Osteocyte (in vitro differentiated cells): ENCODE results near the gene MYO18B. TPM values are rescaled to one million over a fixed set of nuclear protein-coding genes. Genes with fewer than 3 reads are reported as not detected.

Experiments
- DNase-seq: peaks from one replicate; pipeline ENCODE4 v3.0.0; 2021; ENCODE audit warnings: mixed read lengths; ENCODE audit not compliant: unreplicated experiment; ENCODE audit errors: extremely low spot score
- H3K27ac Mint-ChIP-seq: one replicate; pipeline ENCODE4 v1.8.0; 2021; ENCODE audit warnings: mild to moderate bottlenecking, mixed read lengths; ENCODE audit not compliant: unreplicated experiment
- H3K27me3 Mint-ChIP-seq: one replicate; pipeline ENCODE4 v1.8.0; 2021; ENCODE audit warnings: mixed read lengths; ENCODE audit not compliant: unreplicated experiment
- H3K36me3 Mint-ChIP-seq: one replicate; pipeline ENCODE4 v1.8.0; 2021; ENCODE audit warnings: mixed read lengths; ENCODE audit not compliant: unreplicated experiment
- H3K4me1 Mint-ChIP-seq: one replicate; pipeline ENCODE4 v1.8.0; 2021; ENCODE audit warnings: mixed read lengths; ENCODE audit not compliant: unreplicated experiment
- H3K4me3 Mint-ChIP-seq: one replicate; pipeline ENCODE4 v1.8.0; 2021; ENCODE audit warnings: mild to moderate bottlenecking, moderate library complexity, mixed read lengths; ENCODE audit not compliant: unreplicated experiment
- H3K9me3 Mint-ChIP-seq: one replicate; pipeline ENCODE4 v1.8.0; 2021; ENCODE audit warnings: mixed read lengths; ENCODE audit not compliant: unreplicated experiment
- total RNA-seq: library from RNA; stranded (reverse); gene quantifications from 2 replicates; pipeline ENCODE4 v1.2.1, GENCODE V29; 2021
- TF ChIP-seq, protein P1 (sequence below): fragments of 200-600 bp; sonication (generic); IDR thresholded peaks from 2 replicates; pipeline ENCODE4 v1.5.0; 2021; ENCODE audit warnings: antibody characterized with exemption, mild to moderate bottlenecking, moderate library complexity

The MYO18B gene
- total RNA-seq, 1 donor from 2014 or later, result not detected

DNA sequence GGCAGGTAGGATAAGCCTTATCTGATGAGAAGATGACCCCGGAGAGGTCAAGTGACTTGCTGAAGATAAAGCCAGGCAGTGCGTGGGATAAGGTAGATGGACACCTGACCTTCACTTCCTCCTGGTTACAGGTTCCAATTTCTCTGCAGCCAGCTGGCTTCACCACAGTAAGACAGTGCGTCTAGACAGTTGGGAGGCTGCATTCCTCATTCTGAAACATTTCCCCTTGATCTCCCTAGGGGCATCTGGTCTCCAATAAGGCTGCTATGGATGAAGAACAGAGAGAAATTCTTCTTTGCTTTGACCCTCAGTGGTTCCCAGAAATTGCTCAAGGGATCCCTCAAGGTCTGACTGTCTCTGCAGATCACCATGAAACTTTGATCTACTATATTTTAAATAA, 211.3 kb downstream of the MYO18B start:
- Mint-ChIP-seq H3K27me3 (peaks cover 2% of the 10 kb centered on the region), H3K4me1 (no peaks in the 10 kb centered on the region), H3K36me3 (no peaks in the 10 kb centered on the region), H3K4me3 (no peak overlapping the region), H3K27ac (no peak overlapping the region), H3K9me3 (no peaks in the 10 kb centered on the region)
- no peak for DNase-seq
- TF ChIP-seq, protein P1, sequence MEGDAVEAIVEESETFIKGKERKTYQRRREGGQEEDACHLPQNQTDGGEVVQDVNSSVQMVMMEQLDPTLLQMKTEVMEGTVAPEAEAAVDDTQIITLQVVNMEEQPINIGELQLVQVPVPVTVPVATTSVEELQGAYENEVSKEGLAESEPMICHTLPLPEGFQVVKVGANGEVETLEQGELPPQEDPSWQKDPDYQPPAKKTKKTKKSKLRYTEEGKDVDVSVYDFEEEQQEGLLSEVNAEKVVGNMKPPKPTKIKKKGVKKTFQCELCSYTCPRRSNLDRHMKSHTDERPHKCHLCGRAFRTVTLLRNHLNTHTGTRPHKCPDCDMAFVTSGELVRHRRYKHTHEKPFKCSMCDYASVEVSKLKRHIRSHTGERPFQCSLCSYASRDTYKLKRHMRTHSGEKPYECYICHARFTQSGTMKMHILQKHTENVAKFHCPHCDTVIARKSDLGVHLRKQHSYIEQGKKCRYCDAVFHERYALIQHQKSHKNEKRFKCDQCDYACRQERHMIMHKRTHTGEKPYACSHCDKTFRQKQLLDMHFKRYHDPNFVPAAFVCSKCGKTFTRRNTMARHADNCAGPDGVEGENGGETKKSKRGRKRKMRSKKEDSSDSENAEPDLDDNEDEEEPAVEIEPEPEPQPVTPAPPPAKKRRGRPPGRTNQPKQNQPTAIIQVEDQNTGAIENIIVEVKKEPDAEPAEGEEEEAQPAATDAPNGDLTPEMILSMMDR, result no peak

DNA sequence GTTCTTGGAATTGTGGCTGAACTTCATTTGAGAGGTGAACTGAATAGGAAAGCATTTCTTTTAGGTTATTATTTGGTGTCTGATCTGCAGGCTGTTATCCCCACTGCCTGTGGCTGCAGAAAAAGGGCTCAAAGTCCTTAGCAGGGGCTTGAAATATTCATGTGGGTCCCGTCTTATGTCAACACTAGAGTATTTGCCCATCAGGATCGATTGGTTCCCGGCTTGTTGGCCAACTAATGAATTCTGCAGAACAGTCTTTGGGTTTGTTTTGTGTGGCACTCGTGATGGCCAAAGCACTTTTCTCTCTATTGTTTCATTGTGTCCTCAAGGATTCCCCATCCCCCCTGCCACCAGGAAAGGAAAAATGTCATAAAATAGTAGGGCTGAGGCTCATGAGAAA, 211.9 kb downstream of the MYO18B start:
- TF ChIP-seq, protein P1, result no peak
- H3K9me3 Mint-ChIP-seq, result no peaks in the 10 kb centered on the region

DNA sequence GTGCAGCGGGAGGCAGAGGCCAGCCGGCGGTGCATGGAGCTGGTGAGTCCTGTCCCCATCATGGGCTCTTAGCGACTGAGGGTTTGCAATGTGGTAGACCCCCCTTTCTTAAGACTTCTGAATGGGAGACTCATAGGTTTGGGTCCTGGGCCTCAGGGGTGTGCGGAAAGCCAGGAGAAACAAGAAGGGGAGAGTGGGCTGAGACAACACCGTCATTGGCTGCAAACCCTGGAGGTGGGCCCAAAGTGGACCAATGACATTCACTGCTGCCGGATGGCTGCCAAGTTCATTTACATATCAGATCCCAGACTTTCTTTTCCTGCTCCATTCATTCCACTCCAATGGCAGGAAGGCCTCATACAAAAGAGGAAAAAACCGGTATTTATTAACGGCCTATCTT, 213.3 kb downstream of the MYO18B start:
- TF ChIP-seq, protein P1, result no peak
- no peak overlapping the region for H3K4me3 Mint-ChIP-seq
- no peaks in the 10 kb centered on the region for H3K36me3 Mint-ChIP-seq
- H3K4me1 Mint-ChIP-seq, result no peaks in the 10 kb centered on the region
- DNase-seq, result no peak
- H3K27me3 Mint-ChIP-seq, result peaks cover 2% of the 10 kb centered on the region
- H3K9me3 Mint-ChIP-seq, result no peaks in the 10 kb centered on the region
- H3K27ac Mint-ChIP-seq, result no peak overlapping the region

More for the DNA sequence above, 211.9 kb downstream of the MYO18B start:
- Mint-ChIP-seq H3K27me3 (peaks cover 2% of the 10 kb centered on the region), H3K4me1 (no peaks in the 10 kb centered on the region), H3K4me3 (no peak overlapping the region), H3K27ac (no peak overlapping the region), H3K36me3 (no peaks in the 10 kb centered on the region)
- DNase-seq, result no peak

DNA sequence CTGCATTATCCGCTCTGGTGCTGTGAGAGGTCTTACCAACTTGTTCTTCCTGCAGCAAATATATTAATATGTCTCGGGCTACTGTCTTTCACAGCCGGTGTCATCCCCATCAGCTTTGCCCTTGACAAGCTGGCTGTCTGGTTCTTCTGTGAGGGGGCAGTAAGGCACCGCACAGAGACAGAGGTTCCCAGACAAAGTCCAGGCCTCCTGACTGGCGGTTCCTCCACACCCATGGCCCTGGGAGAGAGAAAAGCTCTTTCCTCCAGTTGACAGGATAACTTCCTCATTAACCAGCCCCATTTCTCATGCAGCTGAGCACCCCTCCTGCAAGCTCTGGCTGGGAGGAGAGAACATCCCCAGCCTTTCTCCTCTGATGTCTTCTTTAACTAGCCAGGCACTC, 214.8 kb downstream of the MYO18B start:
- DNase-seq, result no peak
- peaks cover 2% of the 10 kb centered on the region for H3K27me3 Mint-ChIP-seq
- H3K9me3 Mint-ChIP-seq, result no peaks in the 10 kb centered on the region
- no peak overlapping the region for H3K27ac Mint-ChIP-seq
- TF ChIP-seq, protein P1, result no peak
- H3K4me3 Mint-ChIP-seq, result no peak overlapping the region
- no peaks in the 10 kb centered on the region for H3K36me3 Mint-ChIP-seq
- no peaks in the 10 kb centered on the region for H3K4me1 Mint-ChIP-seq

DNA sequence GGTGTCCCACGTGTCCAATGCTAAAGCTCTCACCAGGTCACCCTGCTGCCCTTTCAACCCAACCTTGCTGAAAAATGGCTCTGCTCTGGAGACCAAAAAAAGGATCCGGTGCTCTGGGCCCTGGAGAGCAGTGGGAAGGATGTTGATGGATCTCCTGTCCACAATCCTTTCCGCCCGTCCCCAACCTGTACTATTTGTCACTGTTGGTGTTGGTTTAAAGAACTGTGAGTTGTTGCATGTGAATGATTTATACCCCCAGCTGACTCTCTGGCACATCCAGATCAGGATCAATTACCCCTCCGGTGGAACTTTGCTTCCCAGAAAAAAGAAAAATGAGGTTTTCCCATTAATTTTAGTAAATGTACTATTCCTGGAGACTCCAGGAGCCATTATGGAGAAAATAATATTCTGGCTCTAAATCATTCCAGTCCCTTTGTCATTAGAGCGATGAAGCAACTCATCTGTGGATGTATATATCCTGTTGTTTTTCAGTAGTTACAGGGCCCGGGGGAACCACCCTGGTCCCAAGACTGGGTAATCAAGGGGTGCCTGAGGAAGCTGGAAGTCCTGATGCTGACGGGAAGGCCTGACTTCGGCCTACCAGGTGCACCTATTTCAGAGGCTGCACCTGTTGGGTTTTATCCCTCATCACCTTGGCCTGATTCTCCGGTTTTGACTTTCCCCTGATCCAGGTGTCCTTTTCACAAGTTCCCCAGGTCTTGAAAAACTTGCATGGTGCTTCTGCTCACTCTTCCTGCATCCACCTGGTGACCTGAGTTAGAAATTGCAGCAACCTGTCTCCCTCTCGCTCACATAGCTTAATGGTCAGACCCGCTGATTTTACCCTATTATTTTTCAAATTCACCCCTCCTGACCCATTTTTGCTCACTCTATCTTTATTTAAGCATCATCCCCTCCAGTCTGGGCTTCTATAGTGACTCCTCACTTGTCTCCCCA, 218.1 kb downstream of the MYO18B start:
- H3K4me1 Mint-ChIP-seq, result no peaks in the 10 kb centered on the region
- no peaks in the 10 kb centered on the region for H3K36me3 Mint-ChIP-seq
- TF ChIP-seq, protein P1, result no peak
- H3K9me3 Mint-ChIP-seq, result no peaks in the 10 kb centered on the region
- H3K4me3 Mint-ChIP-seq, result no peak overlapping the region
- peaks cover 2% of the 10 kb centered on the region for H3K27me3 Mint-ChIP-seq
- no peak for DNase-seq
- H3K27ac Mint-ChIP-seq, result no peak overlapping the region
